Measurements from ENCODE around the gene ATP8B3. TPM values are rescaled to one million over a fixed set of nuclear protein-coding genes. Genes with fewer than 3 reads are reported as not detected.

The ATP8B3 gene
- total and polyA plus RNA-seq, 10 donors = 1.9 to 10.1 (median 5.6) TPM

DNA sequence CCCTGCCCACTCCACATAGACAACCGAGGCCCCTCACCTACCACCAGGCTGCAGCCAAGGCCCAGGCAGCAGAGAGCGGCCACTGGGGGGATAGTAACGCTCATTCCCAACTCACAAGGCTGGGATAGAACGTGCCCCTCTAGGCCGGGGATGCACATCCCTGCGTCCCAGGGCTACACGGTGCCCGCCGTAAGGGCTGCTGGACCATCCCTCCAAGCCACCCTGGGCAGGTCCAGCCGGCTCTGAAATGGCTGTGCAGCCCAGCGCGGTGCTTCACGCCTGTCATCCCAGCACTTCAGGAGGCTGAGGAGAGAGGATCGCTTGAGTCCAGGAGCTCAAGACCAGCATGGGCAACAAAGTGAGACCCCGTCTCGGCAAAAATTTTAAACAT, 33.0 kb upstream of the ATP8B3 start:
- peaks cover 55 to 94% (median 84%) of the 10 kb centered on the region in 6 donors for H3K4me1 ChIP-seq
- TF ChIP-seq, protein P1, sequence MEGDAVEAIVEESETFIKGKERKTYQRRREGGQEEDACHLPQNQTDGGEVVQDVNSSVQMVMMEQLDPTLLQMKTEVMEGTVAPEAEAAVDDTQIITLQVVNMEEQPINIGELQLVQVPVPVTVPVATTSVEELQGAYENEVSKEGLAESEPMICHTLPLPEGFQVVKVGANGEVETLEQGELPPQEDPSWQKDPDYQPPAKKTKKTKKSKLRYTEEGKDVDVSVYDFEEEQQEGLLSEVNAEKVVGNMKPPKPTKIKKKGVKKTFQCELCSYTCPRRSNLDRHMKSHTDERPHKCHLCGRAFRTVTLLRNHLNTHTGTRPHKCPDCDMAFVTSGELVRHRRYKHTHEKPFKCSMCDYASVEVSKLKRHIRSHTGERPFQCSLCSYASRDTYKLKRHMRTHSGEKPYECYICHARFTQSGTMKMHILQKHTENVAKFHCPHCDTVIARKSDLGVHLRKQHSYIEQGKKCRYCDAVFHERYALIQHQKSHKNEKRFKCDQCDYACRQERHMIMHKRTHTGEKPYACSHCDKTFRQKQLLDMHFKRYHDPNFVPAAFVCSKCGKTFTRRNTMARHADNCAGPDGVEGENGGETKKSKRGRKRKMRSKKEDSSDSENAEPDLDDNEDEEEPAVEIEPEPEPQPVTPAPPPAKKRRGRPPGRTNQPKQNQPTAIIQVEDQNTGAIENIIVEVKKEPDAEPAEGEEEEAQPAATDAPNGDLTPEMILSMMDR (IDR thresholded peaks at IDR 0.05 in 8 of 11, conservative IDR thresholded peaks at IDR 0.05 in 3 of 11) = no peak
- no peak for TF ChIP-seq POLR2A (IDR thresholded peaks at IDR 0.05)
- TF ChIP-seq POLR2AphosphoS5 (IDR thresholded peaks at IDR 0.05) = no peak
- H3K4me3 ChIP-seq = peak overlapping the region in 1 of 8 donors; percentile 100
- peak; percentile 70 for DNase-seq
- H3K27me3 ChIP-seq (replicated peaks in 1 of 7) = no peaks in the 10 kb centered on the region
- H3K36me3 ChIP-seq = peaks cover 0 to 53% (median 5%) of the 10 kb centered on the region in 6 donors
- peak overlapping the region in 4 of 8 donors; percentile 99 to 100 (median 99) for H3K27ac ChIP-seq
- H3K9me3 ChIP-seq = no peaks in the 10 kb centered on the region
- intact Hi-C loops (cut with DNase I; ENCODE audit: low total_unique reads) = no loop called here
- WGBS, 5 donors = 60 to 91% (median 85%) methylated on average over 2 to 16 of the region's 16 CpGs

DNA sequence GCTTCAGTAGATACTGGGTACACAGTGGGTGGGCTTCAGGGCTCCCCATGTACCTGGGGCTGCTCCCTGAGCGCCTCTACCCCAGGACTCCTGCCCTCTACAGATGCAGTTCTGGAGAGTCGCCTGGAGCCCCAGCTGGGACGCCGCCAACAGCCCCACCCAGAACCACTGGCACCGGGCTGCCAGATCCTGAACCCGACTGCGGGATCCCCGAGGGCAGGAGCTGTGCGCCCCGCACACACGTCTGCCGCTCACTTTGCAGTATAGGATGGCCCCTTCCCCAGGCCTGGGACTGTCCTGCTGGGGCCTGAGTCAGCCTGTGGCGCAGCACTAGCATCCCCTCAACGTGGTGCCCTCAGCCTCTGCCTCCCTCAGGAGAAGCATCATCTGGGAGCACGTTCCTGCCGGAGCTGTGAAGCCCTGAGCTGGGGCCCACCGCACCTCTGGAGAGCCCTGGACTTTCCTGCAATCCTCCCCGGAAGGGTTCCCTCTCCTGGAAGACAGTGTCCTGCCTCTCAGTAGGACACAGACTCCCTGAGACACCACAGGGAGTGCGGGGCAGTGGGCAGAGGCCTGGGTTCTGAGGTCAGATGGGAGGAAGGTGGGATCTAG, 32.5 kb upstream of the ATP8B3 start:
- Histone ChIP-seq H3K4me1 (peaks cover 58 to 94% (median 88%) of the 10 kb centered on the region in 6 donors), H3K9me3 (no peaks in the 10 kb centered on the region), H3K27me3 (replicated peaks in 1 of 7) (no peaks in the 10 kb centered on the region), H3K27ac (peak overlapping the region in 5 of 8 donors; percentile 14 to 100 (median 99)), H3K4me3 (peak overlapping the region in 1 of 8 donors; percentile 9), H3K36me3 (peaks cover 0 to 57% (median 5%) of the 10 kb centered on the region in 6 donors)
- 69 to 89% (median 79%) methylated on average over 7 to 19 of the region's 19 CpGs for WGBS, 5 donors
- DNase-seq = peak; percentile 78
- intact Hi-C loops (cut with DNase I; ENCODE audit: low total_unique reads) = no loop called here
- TF ChIP-seq POLR2AphosphoS5 (IDR thresholded peaks at IDR 0.05) (peak in 1 of 3 donors; percentile 32), POLR2A (IDR thresholded peaks at IDR 0.05) (no peak)
- TF ChIP-seq, protein P1 (IDR thresholded peaks at IDR 0.05 in 8 of 11, conservative IDR thresholded peaks at IDR 0.05 in 3 of 11) = no peak

DNA sequence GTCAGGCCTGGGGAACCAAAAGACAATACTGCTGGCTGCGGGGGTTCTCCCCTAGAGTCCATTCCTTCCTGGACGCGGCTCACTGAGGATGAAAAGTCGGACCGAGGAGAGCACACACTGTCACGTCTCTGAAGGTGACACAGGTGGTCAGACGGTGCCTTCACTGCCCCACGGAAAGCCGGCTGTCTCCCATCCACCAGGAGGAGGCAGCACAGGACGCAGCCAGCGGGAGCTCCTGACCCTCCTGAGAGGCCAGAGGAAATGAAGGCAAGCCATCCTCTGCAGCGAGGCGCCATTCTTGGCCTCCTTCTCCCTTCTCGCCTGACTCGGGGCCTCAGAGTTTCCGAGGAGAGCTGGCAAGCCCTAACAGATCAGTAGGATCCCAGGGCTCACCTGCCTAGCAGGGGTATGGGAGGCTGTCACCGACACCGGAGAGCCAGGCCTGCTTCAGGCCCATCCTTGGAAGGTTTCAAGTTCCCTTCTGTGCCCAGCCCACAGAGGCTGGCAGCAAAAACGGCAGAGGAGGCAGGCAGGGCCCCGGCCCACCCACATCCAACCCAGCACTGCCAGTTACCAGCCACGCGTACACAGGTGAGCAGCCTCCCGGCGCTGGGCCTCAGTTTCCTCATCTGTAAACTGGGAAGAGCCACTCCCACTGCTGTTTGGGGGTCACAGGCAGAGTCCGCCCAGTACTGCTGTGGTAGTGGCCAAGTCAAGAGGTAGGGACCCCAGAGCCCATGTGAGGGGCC, 31.7 kb upstream of the ATP8B3 start:
- H3K9me3 ChIP-seq = no peaks in the 10 kb centered on the region
- 70 to 82% (median 78%) methylated on average over 7 to 25 of the region's 25 CpGs for WGBS, 5 donors
- H3K4me3 ChIP-seq = peak overlapping the region in 1 of 8 donors; percentile 17
- intact Hi-C loops (cut with DNase I; ENCODE audit: low total_unique reads) = no loop called here
- peaks cover 0 to 65% (median 5%) of the 10 kb centered on the region in 6 donors for H3K36me3 ChIP-seq
- H3K4me1 ChIP-seq = peaks cover 65 to 94% (median 90%) of the 10 kb centered on the region in 6 donors
- no peak for DNase-seq
- TF ChIP-seq, protein P1 (IDR thresholded peaks at IDR 0.05 in 8 of 11, conservative IDR thresholded peaks at IDR 0.05 in 3 of 11) = peak in 2 of 11 experiments; percentile 7 to 16
- TF ChIP-seq POLR2AphosphoS5 (IDR thresholded peaks at IDR 0.05) (peak in 2 of 3 donors; percentile 48 to 52), POLR2A (IDR thresholded peaks at IDR 0.05) (no peak)
- peak overlapping the region in 5 of 8 donors; percentile 39 to 100 (median 99) for H3K27ac ChIP-seq
- no peaks in the 10 kb centered on the region for H3K27me3 ChIP-seq (replicated peaks in 1 of 7)

DNA sequence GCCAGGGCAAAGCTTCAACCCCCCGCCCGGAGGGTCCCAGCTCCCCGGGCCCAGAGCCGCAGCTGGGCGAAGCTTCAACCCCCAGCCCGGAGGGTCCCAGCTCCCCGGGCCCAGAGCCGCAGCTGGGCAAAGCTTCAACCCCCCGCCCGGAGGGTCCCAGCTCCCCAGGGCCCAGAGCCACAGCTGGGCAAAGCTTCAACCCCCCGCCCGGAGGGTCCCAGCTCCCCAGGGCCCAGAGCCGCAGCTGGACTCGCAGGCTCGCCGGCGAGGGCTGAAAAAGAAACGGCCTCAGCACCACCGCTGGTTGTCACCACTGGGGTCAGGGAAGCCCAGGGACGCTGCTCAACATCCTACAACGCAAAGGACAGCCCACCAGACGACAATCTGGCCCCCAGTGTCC, 31.0 kb upstream of the ATP8B3 start:
- intact Hi-C loops (cut with DNase I; ENCODE audit: low total_unique reads) = no loop called here

More for the DNA sequence above, 31.0 kb upstream of the ATP8B3 start:
- Histone ChIP-seq H3K4me3 (peak overlapping the region in 2 of 8 donors; percentile 42 to 67), H3K4me1 (peaks cover 68 to 98% (median 95%) of the 10 kb centered on the region in 6 donors), H3K27ac (peak overlapping the region in 6 of 8 donors; percentile 39 to 100 (median 88)), H3K9me3 (no peaks in the 10 kb centered on the region), H3K27me3 (replicated peaks in 1 of 7) (no peaks in the 10 kb centered on the region), H3K36me3 (peaks cover 0 to 72% (median 5%) of the 10 kb centered on the region in 6 donors)
- DNase-seq = no peak
- TF ChIP-seq POLR2AphosphoS5 (IDR thresholded peaks at IDR 0.05) = no peak
- TF ChIP-seq, protein P1 (IDR thresholded peaks at IDR 0.05 in 8 of 11, conservative IDR thresholded peaks at IDR 0.05 in 3 of 11) = no peak
- no peak for TF ChIP-seq POLR2A (IDR thresholded peaks at IDR 0.05)
- 71 to 90% (median 86%) methylated on average over 7 to 22 of the region's 22 CpGs for WGBS, 5 donors

Measured in spleen (tissue), 11 donors.